Ramos (cell line): ENCODE data around the gene DST.

Source experiments
- in situ Hi-C: fragments of 300-500 bp; cut with MboI; formaldehyde crosslinking; loops from one replicate; pipeline ENCODE4 v1.14.3; 2022; ENCODE audit warnings: low sequenced_read_pairs; ENCODE audit not compliant: unreplicated experiment

The DST gene

DNA sequence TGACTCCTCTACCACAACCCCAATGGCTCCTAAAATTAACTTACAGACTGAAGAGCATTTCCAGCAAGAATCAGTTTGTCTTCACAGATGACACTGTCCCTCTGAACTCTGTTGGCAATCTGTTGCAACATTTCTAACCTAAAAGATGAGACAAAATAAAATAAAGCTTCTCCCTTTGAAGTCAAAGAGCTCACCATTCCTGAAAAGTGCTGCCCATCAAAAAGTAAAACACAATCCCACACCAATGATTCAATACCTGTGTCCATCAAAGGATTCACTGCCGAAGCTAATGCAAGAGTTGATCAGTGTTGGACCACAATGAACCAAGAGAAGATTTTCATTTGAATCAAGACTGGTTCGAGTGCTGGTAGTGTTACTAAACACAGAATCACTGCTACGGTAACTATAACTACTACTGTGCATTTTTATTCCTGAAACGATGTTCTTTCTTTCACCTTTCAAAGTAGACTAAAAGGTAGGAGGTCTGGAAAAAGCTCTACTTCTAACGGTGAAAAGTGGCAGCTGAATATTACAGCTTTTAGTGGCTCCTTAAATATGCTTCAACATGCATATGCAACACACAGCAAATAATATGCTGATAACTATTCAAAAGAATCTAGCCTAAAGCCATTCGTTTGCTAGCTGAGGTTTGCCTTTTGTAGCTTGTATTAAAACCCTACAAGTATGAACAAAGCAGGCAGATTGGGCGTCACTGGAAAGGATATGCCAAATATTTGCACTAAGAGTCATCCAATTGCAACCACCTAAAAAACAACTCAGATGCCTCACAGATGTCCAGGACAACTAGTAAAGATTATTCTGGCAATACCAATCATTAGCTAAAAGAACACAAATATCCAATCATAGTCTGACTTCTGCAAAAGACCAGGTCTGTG is at the start of gene DST:
TSS of gene DST (minus strand) at position 524 of the 896 bp plus-strand sequence.
- in situ Hi-C loops, result no loop called here

DNA sequence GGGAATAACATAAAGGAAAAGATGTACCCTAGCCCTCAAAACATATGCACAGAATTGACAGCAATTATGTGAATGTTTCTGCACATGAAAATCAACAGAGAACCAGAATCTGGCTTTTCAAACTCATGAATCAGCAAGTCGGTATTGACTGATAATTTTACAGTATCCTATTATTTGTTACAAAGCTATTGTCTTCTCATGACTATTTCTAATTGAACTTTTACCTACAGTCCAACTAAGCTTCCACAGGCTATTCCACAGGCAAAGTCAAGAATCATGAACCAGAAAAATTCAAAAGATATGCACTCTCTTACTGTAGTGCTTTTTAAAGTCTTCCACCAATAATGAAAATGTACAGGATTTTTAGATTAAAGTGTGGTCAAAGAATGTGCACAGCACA is 49.1 kb upstream of the DST start:
- in situ Hi-C loops, result no loop called here

DNA sequence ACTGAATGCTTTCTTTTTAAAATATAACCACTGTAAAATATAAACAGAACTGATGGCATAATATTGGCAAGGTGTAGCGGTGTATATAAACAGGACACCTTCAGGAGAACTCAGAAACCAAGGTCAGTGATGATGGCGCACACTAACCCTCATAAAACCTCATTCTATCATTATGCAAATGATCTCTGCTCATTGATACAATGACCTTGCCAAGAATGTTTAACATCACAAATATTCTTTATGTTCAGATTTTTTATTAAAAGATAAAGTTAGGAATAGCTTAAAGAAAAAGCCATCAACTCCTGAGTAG is 48.6 kb upstream of the DST start:
- in situ Hi-C loops, result no loop called here

DNA sequence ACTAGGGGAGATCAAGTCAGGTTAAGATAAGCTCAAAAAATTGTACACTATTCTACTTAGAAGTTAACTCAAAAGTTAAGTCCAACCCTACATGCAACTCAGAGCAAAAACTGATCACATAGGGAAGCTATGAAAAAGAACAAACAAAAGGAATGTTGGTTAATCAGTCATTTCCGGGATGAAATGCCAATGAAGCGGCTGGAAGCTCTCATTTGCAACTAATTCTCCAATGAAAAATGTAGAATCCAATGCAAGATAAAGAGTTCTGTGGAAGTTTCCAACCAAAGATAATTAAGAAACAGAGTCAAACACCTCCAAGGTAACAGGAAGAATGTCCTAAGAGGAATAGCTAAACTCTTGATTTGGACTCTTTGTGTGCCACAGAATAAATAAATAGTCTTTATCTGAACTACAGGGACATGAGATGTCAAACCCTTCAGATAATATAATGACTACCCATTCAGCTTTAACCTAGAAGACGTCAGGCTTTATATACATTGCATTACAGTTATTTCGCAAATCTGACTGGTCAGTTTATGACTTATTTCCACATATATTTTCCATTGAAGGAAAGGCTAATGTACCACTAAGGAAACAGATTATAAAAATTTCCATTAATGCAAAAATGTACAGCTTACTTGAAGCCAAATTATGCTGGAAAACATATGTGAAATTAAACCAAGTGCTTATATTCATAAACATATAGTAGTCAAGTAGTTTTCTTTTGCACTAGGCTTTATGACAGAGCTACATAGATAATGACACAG is 48.0 kb upstream of the DST start:
- in situ Hi-C loops, result no loop called here

DNA sequence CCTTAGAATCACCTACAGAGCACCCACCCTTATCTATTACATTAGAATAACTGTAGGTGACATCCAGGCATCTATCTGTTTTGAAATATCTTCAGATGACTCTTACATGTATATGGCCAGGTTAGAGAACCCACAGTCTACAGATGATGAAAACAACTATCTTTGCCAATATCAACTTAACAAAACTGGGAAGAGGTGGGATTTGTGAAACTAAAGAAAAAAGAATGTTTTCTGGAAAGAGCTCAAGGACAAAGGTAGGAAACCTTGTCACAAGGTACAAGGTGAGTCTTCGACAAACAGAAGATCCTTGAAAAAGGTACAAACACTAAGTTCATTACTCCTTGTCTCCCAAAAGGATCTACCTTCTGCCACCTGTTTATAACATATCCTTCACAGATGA is 47.0 kb upstream of the DST start:
- in situ Hi-C loops, result no loop called here

DNA sequence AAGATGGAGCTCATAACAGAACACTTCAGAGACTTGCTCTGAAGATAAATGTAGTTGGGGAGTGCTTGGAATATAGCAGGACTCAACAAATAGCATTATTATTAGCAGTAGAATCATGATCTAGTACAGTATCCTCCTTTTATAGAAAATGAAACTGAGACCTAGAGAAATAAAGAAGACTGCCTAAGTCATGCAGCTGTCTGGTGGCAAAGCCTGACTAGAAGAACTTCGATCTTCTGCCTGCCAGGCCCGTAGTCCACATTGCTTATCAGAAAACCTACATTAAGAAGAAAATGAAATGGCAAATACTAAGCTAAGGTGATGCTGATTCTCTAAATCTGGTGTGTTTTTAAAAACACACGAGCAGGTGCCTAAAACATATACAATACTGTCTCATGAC is 46.4 kb upstream of the DST start:
- in situ Hi-C loops, result no loop called here

DNA sequence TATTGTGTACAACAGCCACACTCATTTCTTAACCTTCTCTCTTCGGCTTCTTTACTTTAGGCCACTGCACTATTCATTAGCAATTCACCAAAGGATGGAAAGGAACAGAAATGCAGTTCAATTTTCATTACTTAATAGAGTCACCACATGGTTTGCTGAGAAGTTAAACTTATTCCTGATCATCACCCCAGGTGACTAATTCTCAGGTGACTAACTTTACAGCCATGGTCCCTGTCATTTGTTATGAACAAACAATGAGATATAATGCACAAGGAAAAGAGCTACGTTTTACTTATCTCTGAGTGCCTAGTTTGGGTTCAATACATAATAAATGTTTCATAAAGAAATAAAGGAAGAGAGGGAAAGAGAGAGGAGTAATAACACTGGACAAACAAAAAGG is 45.8 kb upstream of the DST start:
- in situ Hi-C loops, result no loop called here

DNA sequence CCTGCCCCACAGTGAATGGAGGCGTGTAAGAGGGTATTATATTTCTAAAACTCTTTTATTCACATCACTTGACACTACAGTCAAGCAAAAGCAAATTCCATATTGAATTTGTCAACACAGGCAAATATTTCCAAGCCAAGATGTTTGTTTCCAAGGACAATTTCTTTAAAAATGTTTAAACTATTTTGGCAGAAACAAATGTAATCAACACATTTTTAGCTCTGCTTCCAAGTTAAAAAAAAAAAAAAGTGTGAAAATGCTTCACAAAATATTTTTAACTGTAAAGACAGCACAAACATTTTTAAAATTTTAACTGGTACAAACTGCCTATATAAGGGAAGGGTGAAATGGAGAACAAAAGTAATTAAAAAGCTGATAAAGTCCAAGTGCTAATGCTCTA is 44.9 kb upstream of the DST start:
- in situ Hi-C loops, result no loop called here

DNA sequence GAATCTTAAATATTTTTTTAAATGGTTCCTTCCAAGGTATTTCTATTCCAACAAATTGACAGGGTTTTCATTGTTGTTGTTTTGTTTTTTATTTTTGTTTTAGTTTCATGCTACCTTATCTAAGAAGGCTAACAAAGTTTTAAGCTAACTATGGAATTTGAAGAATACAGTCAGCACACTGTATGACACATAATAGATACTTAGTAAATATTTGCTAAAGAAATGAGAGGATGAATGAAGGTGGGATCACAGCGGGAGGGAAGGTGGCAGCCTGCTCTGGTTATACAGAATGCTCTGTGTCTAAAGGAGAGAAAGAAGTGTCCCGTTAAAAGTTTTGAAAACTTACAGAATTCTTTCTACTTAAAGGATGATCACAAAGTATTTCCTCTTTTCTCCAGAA is 43.7 kb upstream of the DST start:
- in situ Hi-C loops, result no loop called here

DNA sequence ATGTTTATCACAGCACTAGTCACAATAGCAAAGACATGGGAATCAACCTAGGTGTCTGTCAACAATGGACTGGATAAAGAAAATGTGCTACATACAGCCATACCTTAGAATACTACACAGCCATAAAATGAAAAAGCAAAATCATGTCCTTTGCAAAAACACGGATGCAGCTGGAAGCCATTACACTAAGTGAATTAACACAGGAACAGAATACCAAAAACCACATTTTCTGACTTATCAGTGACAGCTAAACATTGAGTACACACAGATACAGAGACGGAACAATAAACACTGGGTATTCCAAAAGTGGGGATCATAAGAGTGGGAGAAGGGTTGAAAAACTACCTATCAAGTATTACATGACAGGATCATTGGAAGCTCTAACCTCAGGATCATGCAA is 43.3 kb upstream of the DST start:
- in situ Hi-C loops, result no loop called here

DNA sequence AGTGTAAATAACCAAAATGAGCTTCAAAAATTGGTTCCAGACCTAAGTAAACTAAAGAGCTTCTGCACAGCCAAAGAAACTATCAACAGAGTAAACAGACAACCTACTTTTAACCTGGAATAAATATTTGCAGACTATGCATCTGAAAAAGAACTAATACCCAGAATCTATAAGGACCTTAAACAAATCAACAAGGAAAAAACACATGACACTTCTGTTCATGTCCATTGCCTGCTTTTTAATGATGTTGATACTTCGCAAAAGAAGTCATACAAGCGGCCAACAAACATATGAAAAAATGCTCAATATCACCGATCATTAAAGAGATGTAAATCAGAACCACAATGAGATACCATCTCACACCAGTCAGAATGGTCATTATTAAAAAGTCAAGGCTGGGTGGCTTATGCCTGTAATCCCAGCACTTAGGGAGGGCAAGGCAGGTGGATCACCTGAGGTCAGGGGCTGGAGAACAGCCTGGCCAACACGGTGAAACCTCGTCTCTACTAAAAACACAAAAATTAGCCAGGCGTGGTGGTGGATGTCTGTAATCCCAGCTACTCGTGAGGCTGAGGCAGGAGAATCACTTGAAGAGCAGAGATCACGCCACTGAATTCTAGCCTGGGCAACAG is 42.5 kb upstream of the DST start:
- in situ Hi-C loops, result no loop called here

DNA sequence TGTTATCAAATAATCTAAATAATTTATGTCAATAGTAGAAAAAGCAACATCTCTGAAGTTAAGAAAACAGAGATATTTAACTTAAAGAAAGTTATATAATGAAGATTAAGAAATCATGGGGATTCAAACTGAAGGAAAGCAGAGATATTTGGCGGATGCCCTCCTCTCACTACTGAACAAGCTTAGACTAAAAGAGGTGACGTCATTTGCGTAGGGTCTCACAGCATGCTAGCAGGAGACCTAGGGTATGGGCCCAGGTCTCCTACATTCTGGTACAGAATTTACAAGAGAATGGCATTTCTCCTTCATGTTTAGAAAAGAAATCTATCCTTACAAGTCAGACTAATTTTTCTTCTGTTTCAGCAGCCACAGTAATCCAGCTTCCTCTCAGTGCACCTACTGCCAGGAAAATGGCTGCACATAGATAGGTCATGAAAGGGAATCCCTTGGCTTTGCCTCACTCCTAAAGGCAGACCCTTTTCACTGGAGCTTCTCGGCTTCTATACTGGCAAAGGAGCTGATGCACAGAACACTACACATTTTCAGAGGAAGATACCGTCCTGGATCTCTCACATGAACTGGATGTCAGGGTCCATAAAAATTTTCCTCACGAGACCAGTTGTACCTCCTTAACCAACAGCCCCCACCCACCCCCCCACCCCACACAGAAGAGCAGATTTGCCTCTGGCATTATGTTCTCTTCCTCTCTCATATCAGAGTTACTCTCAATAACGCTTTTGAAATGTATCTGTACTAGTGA is 41.8 kb upstream of the DST start:
- in situ Hi-C loops, result no loop called here

DNA sequence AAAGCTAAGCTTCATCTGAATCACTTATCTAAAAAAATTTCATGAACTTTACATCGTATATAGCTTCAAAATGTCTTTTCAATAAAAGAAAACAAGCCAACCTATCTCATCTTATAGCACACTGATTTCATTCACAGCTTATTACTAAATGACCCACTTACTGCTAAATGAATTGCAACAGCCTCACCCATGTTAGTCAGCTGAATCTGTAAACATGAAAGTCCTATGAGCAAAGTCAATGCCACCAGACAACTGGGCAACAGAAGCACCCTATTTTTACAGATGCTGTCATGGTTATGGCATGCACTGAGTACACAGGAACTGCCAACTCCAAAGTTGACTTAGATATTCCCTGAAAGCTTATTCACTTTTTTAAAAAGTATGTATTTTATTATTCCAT is 41.2 kb upstream of the DST start:
- in situ Hi-C loops, result no loop called here

DNA sequence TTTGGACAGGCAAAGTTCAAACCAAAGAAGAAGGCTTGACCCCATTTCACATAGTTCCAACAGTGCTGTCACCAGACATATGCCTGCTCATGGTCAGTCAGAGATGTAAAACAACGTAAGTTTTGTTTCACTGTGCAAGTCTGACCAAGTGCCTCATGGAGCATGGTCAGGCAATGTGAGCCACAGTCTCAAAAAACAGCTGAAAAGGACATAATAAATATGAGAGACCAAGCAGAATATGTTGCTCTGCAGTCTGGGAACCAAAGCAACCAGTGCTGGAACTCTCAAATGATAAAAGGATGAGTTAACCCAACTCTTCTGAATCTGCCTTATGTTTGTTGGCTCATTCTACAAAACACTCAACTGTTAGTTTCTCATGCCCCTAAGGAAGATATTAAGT is 39.9 kb upstream of the DST start:
- in situ Hi-C loops, result no loop called here

DNA sequence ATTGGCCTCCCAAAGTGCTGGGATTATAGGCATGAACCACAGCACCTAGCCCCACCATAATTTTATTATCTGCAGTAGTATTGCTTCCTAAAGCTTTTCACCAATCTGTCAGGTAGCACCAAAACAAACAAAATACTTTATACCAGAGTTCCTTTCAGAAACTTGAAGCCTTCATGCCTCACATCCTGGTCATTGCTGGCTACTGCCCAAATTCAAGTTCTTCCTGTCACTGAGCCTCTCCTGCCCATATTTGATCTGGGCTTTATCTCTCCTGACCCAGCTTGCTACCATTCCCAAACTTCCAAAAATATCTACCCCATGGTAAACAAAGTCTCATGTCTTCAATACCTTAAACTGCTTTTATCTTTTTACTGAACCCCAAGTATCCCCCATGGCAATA is 34.9 kb upstream of the DST start:
- in situ Hi-C loops, result no loop called here

DNA sequence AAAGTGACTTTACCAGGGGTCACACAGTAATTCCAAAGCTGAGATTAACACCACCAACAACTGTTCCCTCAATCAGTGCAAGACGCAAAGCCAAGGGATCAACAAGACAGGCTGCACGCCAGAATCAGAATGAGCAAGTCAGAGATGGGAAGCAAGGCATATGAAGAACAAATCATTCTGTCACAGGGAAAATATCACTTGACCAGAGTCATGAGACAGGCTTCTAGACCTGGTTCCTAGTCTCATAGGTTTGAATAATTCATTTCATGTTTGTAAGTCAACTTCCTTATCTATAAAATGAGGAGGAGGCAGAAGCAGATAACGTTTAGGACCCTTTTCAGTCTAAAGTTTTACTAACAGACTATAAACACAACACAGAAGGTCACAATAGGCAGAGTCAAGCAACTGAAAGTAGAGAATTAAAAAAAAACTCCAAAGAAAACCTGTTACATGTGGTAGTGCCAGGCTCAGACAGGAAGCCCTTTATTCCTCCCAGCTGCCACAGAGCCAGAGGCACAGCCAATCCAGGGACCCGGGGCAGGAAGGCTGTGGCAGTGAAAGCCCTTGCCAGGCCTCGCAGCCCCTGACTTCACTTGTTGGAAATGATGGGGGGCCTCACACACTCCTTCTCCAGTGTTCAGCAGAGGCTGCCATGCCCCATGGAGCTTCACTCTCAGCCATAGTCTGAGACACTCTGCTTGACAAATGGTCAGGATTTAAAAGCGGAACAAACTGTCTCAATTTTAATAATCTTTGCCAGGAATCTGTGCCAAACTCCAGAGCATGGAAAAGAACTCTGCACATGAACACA is 29.2 kb upstream of the DST start:
- in situ Hi-C loops, result no loop called here

DNA sequence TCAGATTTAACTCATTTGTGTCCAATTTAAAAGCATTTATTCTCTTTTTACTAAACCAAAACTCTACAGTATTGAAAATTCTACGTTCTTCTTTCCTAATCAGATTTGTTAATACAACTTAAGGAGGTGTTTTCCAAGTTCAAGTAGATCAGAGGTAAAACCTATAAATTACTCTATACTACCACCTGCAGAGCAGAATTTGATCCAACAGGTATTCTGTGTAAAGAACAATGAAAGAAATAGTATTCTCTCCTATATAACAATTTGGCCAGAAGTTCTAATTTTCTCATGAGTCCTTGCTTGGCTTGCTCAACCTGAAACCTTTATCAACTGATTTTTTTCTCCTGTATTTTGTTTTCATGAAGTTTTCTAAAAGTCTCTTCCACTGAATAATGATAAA is 28.5 kb upstream of the DST start:
- in situ Hi-C loops, result no loop called here

DNA sequence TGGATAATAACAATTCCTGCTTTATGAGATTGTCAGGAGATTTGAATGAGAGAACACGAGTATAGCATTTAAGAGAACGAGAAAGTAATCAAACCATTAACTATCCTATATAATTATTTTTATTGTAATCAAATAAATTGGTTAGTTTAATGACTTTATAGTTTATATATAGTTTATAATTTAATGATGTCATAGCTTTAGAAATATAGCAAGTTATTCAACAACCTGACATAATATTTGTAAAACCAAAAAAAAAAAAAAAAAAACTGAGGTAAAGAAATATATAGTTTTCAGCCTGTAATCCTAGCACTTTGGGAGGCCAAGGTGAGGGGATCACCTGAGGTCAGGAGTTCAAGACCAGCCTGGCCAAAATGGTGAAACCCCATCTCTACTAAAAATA is 26.4 kb upstream of the DST start:
- in situ Hi-C loops, result no loop called here

DNA sequence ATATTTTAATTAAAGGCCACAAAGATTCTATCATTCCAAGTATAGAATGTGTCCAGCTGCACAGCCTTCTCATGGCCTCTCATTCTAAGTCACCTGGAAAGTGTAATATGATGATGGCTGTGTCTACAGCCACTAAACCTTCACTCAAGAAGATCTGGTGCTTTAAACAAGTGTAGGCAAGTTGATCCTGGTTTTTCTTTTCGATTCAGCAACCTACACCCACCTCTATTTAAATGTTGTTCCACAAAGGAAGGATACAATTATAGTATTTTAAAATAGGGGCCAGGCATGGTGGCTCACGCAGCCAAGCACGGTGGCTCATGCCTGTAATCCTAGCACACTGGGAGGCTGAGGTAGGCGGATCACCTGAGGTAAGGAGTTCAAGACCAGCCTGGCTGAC is 25.5 kb upstream of the DST start:
- in situ Hi-C loops, result no loop called here

DNA sequence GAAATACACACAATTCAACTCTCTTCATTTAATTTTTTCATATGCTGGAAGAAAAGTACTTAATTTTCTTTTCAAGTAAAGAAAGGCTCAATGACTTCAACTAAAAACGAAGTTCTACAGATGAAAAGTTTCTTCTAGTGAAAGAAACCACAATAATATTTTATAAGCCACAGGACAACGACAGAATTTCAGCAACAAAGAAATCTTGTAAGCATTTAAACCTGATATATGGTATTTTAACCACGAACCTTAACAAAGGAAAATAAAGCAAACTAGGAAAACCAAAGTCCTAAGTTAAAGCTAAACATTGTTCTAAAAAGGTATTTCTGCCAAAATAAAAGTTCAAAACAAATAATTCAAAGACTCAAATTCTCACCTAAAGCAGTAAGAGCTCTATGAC is 24.6 kb upstream of the DST start:
- in situ Hi-C loops, result no loop called here
